Measurements from ENCODE around the gene FAR1. TPM values are rescaled to one million over a fixed set of nuclear protein-coding genes. Genes with fewer than 3 reads are reported as not detected.

FAR1 gene
- total and polyA plus RNA-seq, 2 donors = 26.2 to 151 TPM

GRCh38 chr11:13681446-13681845 lies 13.0 kb downstream of the FAR1 start:
- DNase-seq (ENCODE audit: extremely low spot score) = no peak
- H3K27ac ChIP-seq (ENCODE audit: low read depth) = no peak overlapping the region
- 96% methylated on average over 2 of the region's 2 CpGs for WGBS
- no peaks in the 10 kb centered on the region for H3K4me1 ChIP-seq (ENCODE audit: insufficient read depth)
- H3K36me3 ChIP-seq (ENCODE audit: insufficient read depth) = no peaks in the 10 kb centered on the region
- no peak overlapping the region for H3K4me3 ChIP-seq (ENCODE audit: low read depth, low read length)

- no peak for DNase-seq (ENCODE audit: extremely low spot score)
- Histone ChIP-seq H3K4me3 (ENCODE audit: low read depth, low read length) (no peak overlapping the region), H3K36me3 (ENCODE audit: insufficient read depth) (no peaks in the 10 kb centered on the region), H3K4me1 (ENCODE audit: insufficient read depth) (no peaks in the 10 kb centered on the region), H3K27ac (ENCODE audit: low read depth) (no peak overlapping the region)
- 74% methylated on average over 1 of the region's 1 CpG for WGBS
Measured at GRCh38 chr11:13682212-13682611, 13.7 kb downstream of the FAR1 start.

- no peaks in the 10 kb centered on the region for H3K4me1 ChIP-seq (ENCODE audit: insufficient read depth)
- no peak for DNase-seq (ENCODE audit: extremely low spot score)
- H3K4me3 ChIP-seq (ENCODE audit: low read depth, low read length) = no peak overlapping the region
- no peak overlapping the region for H3K27ac ChIP-seq (ENCODE audit: low read depth)
- WGBS = 61% methylated on average over 5 of the region's 5 CpGs
- H3K36me3 ChIP-seq (ENCODE audit: insufficient read depth) = no peaks in the 10 kb centered on the region
Measured at GRCh38 chr11:13685461-13686108, 17.1 kb downstream of the FAR1 start.

- H3K4me1 ChIP-seq (ENCODE audit: insufficient read depth) = no peaks in the 10 kb centered on the region
- H3K27ac ChIP-seq (ENCODE audit: low read depth) = no peak overlapping the region
- no peaks in the 10 kb centered on the region for H3K36me3 ChIP-seq (ENCODE audit: insufficient read depth)
- H3K4me3 ChIP-seq (ENCODE audit: low read depth, low read length) = no peak overlapping the region
- DNase-seq (ENCODE audit: extremely low spot score) = no peak
- 72% methylated on average over 1 of the region's 1 CpG for WGBS
Measured at GRCh38 chr11:13686776-13687175, 18.3 kb downstream of the FAR1 start.

- 85% methylated on average over 3 of the region's 3 CpGs for WGBS
- H3K4me3 ChIP-seq (ENCODE audit: low read depth, low read length) = no peak overlapping the region
- no peaks in the 10 kb centered on the region for H3K36me3 ChIP-seq (ENCODE audit: insufficient read depth)
- H3K4me1 ChIP-seq (ENCODE audit: insufficient read depth) = no peaks in the 10 kb centered on the region
- DNase-seq (ENCODE audit: extremely low spot score) = no peak
- H3K27ac ChIP-seq (ENCODE audit: low read depth) = no peak overlapping the region
Measured at GRCh38 chr11:13687271-13687670, 18.8 kb downstream of the FAR1 start.

GRCh38 chr11:13691286-13691899 lies 22.9 kb downstream of the FAR1 start:
- no peak overlapping the region for H3K27ac ChIP-seq (ENCODE audit: low read depth)
- no peaks in the 10 kb centered on the region for H3K4me1 ChIP-seq (ENCODE audit: insufficient read depth)
- peaks cover 3% of the 10 kb centered on the region for H3K36me3 ChIP-seq (ENCODE audit: insufficient read depth)
- WGBS = 99% methylated on average over 3 of the region's 3 CpGs
- DNase-seq (ENCODE audit: extremely low spot score) = no peak
- no peak overlapping the region for H3K4me3 ChIP-seq (ENCODE audit: low read depth, low read length)

GRCh38 chr11:13692172-13692571 lies 23.7 kb downstream of the FAR1 start:
- Histone ChIP-seq H3K27ac (ENCODE audit: low read depth) (no peak overlapping the region), H3K4me3 (ENCODE audit: low read depth, low read length) (no peak overlapping the region), H3K4me1 (ENCODE audit: insufficient read depth) (no peaks in the 10 kb centered on the region), H3K36me3 (ENCODE audit: insufficient read depth) (peaks cover 3% of the 10 kb centered on the region)
- DNase-seq (ENCODE audit: extremely low spot score) = no peak
- WGBS = 51% methylated on average over 3 of the region's 3 CpGs

GRCh38 chr11:13694115-13694514 lies 25.6 kb downstream of the FAR1 start:
- Histone ChIP-seq H3K27ac (ENCODE audit: low read depth) (no peak overlapping the region), H3K4me3 (ENCODE audit: low read depth, low read length) (no peak overlapping the region), H3K36me3 (ENCODE audit: insufficient read depth) (peaks cover 3% of the 10 kb centered on the region), H3K4me1 (ENCODE audit: insufficient read depth) (no peaks in the 10 kb centered on the region)
- WGBS = 91% methylated on average over 4 of the region's 4 CpGs
- DNase-seq (ENCODE audit: extremely low spot score) = no peak

GRCh38 chr11:13695886-13696285 lies 27.4 kb downstream of the FAR1 start:
- Histone ChIP-seq H3K4me1 (ENCODE audit: insufficient read depth) (no peaks in the 10 kb centered on the region), H3K36me3 (ENCODE audit: insufficient read depth) (peaks cover 3% of the 10 kb centered on the region), H3K27ac (ENCODE audit: low read depth) (no peak overlapping the region), H3K4me3 (ENCODE audit: low read depth, low read length) (no peak overlapping the region)
- no peak for DNase-seq (ENCODE audit: extremely low spot score)

GRCh38 chr11:13697710-13698109 lies 29.2 kb downstream of the FAR1 start:
- WGBS = 91% methylated on average over 1 of the region's 1 CpG
- Histone ChIP-seq H3K4me3 (ENCODE audit: low read depth, low read length) (no peak overlapping the region), H3K27ac (ENCODE audit: low read depth) (no peak overlapping the region), H3K4me1 (ENCODE audit: insufficient read depth) (no peaks in the 10 kb centered on the region), H3K36me3 (ENCODE audit: insufficient read depth) (peaks cover 3% of the 10 kb centered on the region)
- DNase-seq (ENCODE audit: extremely low spot score) = no peak

GRCh38 chr11:13698132-13698531 lies 29.7 kb downstream of the FAR1 start:
- 80% methylated on average over 2 of the region's 2 CpGs for WGBS
- peaks cover 3% of the 10 kb centered on the region for H3K36me3 ChIP-seq (ENCODE audit: insufficient read depth)
- DNase-seq (ENCODE audit: extremely low spot score) = no peak
- no peak overlapping the region for H3K4me3 ChIP-seq (ENCODE audit: low read depth, low read length)
- no peak overlapping the region for H3K27ac ChIP-seq (ENCODE audit: low read depth)
- no peaks in the 10 kb centered on the region for H3K4me1 ChIP-seq (ENCODE audit: insufficient read depth)

GRCh38 chr11:13699041-13699440 lies 30.6 kb downstream of the FAR1 start:
- H3K4me3 ChIP-seq (ENCODE audit: low read depth, low read length) = no peak overlapping the region
- no peaks in the 10 kb centered on the region for H3K4me1 ChIP-seq (ENCODE audit: insufficient read depth)
- no peak overlapping the region for H3K27ac ChIP-seq (ENCODE audit: low read depth)
- no peak for DNase-seq (ENCODE audit: extremely low spot score)
- H3K36me3 ChIP-seq (ENCODE audit: insufficient read depth) = peaks cover 3% of the 10 kb centered on the region
- WGBS = 75% methylated on average over 2 of the region's 2 CpGs

- no peaks in the 10 kb centered on the region for H3K4me1 ChIP-seq (ENCODE audit: insufficient read depth)
- H3K36me3 ChIP-seq (ENCODE audit: insufficient read depth) = peaks cover 3% of the 10 kb centered on the region
- no peak for DNase-seq (ENCODE audit: extremely low spot score)
- H3K27ac ChIP-seq (ENCODE audit: low read depth) = no peak overlapping the region
- WGBS = 85% methylated on average over 1 of the region's 1 CpG
- no peak overlapping the region for H3K4me3 ChIP-seq (ENCODE audit: low read depth, low read length)
Measured at GRCh38 chr11:13699870-13700269, 31.4 kb downstream of the FAR1 start.

- Histone ChIP-seq H3K36me3 (ENCODE audit: insufficient read depth) (no peaks in the 10 kb centered on the region), H3K4me3 (ENCODE audit: low read depth, low read length) (no peak overlapping the region), H3K4me1 (ENCODE audit: insufficient read depth) (no peaks in the 10 kb centered on the region), H3K27ac (ENCODE audit: low read depth) (no peak overlapping the region)
- DNase-seq (ENCODE audit: extremely low spot score) = no peak
- WGBS = 89% methylated on average over 2 of the region's 2 CpGs
Measured at GRCh38 chr11:13701506-13701905, 33.0 kb downstream of the FAR1 start.
